Stimulated activated CD8-positive, alpha-beta memory T cell treated with anti-CD3 and anti-CD28 coated beads, Interleukin-15, amount 100 ng/mL, for 48 hours (primary cell): ENCODE data around the gene PPP1R3E.
A peak's percentile ranks its signal among the peaks of the same experiment; 100 is the strongest.
"Not testable (repeated sequence)": the region's sequence is repeated elsewhere in the genome, so short reads cannot be mapped to it uniquely, and the experiment has no call there.

Experiments used
- DNase-seq, 2 donors: peaks; one replicate each; pipeline ENCODE4 v3.0.0-alpha.2; 2020; ENCODE audit warnings: low read depth in 2 of 2

Gene PPP1R3E

GRCh38 chr14:23297611-23298277 lies 4.9 kb downstream of the PPP1R3E start:
- DNase-seq, result no peak

- no peak for DNase-seq
Observed at GRCh38 chr14:23297096-23297495, 5.6 kb downstream of the PPP1R3E start.

- no peak for DNase-seq
Observed at GRCh38 chr14:23296012-23296777, 6.5 kb downstream of the PPP1R3E start.

- peak in 1 of 2 donors; percentile 26 for DNase-seq
Observed at GRCh38 chr14:23294734-23295561, 7.7 kb downstream of the PPP1R3E start.

GRCh38 chr14:23286902-23287479 lies 15.7 kb downstream of the PPP1R3E start:
- DNase-seq, result no peak

- DNase-seq, result peak; percentile 98 to 99
Observed at GRCh38 chr14:23286020-23286901, 16.4 kb downstream of the PPP1R3E start, which contains the start of gene HOMEZ. TSS of gene HOMEZ (minus strand) at chr14:23286132. CDS start at chr14:23285952, 180 bp downstream.

- DNase-seq, result no peak
Observed at GRCh38 chr14:23285530-23286019, 17.1 kb downstream of the PPP1R3E start.

GRCh38 chr14:23284654-23285529 lies 17.8 kb downstream of the PPP1R3E start:
- DNase-seq, result no peak

GRCh38 chr14:23281247-23281646 lies 21.4 kb downstream of the PPP1R3E start:
- DNase-seq, result no peak

- not testable (repeated sequence) for DNase-seq
Observed at GRCh38 chr14:23277928-23278327, 24.7 kb downstream of the PPP1R3E start.

GRCh38 chr14:23277189-23277588 lies 25.5 kb downstream of the PPP1R3E start:
- DNase-seq, result no peak

GRCh38 chr14:23275412-23275811 lies 27.2 kb downstream of the PPP1R3E start:
- no peak for DNase-seq

GRCh38 chr14:23269193-23269592 lies 33.5 kb downstream of the PPP1R3E start:
- no peak for DNase-seq

- DNase-seq, result not testable (repeated sequence)
Observed at GRCh38 chr14:23260849-23261248, 41.8 kb downstream of the PPP1R3E start.

- DNase-seq, result no peak
Observed at GRCh38 chr14:23259426-23259825, 43.2 kb downstream of the PPP1R3E start.

- DNase-seq, result no peak
Observed at GRCh38 chr14:23258256-23258655, 44.4 kb downstream of the PPP1R3E start.

GRCh38 chr14:23252420-23253333 lies 50.0 kb downstream of the PPP1R3E start:
- DNase-seq, result no peak

GRCh38 chr14:23252006-23252405 lies 50.7 kb downstream of the PPP1R3E start:
- DNase-seq, result no peak

- DNase-seq, result no peak
Observed at GRCh38 chr14:23249824-23250223, 52.8 kb downstream of the PPP1R3E start.
